Esophagus squamous epithelium (tissue), 4 donors: ENCODE results near the gene VAMP2.

Experiments used
- POLR2A ChIP-seq, 4 donors: fragments of 450-650 bp; IDR thresholded peaks; one replicate each; pipeline ENCODE4 v1.6.1; 2017; ENCODE audit warnings: antibody characterized with exemption in 4 of 4, mild to moderate bottlenecking in 4 of 4, moderate library complexity in 3 of 4
- TF ChIP-seq, protein P1 (sequence below), 6 experiments: fragments of 450-650 bp in 4 of 6; fragments of 200-600 bp in 2 of 6; sonication (generic) in 2 of 6; IDR thresholded peaks; one replicate each; pipeline ENCODE4 v1.5.1; 2016 to 2019; ENCODE audit warnings: antibody characterized with exemption in 6 of 6, mild to moderate bottlenecking in 4 of 6, moderate library complexity in 4 of 6

DNA sequence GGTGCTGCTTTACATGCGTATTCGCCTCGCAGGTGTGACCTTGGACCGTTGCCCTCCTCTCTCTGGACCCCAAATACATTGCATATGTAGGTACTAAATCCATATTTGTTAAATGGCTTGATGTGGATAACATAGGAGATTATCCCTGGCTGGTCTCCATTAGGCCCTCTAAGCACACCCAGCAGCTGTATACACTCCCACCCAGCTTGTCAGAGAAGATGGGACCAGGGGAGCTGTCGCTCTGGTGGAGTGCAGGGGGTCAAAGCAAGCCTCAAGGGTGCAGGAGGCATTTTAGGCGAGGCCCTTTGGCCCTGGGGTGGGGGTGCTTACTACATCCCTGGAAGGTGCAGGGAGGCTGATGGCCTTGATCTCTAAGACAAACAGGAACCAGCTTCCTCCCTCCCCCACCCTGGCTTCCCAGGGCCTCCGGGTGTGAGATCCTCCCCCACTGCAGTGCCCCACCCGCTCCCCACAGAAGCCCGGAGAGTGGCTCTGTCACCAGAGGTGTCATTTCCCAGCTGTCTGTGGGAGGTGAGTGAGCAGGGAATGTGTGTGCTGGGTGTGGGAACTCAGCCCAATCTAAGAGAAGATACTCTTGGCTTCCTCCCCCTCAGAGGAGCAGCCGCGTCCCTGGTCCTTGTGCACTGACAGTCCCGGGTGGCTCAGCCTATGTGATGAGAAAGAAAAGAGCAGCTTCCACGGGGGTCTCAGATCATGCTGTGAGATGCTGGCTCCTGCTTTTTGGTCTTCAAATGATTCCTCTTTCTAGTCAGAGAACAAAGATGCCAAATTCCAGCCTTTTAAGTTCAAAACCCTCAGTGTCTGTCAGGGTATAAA lies 1.4 kb upstream of the VAMP2 start:
- peak in 1 of 4 donors; percentile 41 for TF ChIP-seq POLR2A (IDR thresholded peaks at IDR 0.05)
- TF ChIP-seq, protein P1, sequence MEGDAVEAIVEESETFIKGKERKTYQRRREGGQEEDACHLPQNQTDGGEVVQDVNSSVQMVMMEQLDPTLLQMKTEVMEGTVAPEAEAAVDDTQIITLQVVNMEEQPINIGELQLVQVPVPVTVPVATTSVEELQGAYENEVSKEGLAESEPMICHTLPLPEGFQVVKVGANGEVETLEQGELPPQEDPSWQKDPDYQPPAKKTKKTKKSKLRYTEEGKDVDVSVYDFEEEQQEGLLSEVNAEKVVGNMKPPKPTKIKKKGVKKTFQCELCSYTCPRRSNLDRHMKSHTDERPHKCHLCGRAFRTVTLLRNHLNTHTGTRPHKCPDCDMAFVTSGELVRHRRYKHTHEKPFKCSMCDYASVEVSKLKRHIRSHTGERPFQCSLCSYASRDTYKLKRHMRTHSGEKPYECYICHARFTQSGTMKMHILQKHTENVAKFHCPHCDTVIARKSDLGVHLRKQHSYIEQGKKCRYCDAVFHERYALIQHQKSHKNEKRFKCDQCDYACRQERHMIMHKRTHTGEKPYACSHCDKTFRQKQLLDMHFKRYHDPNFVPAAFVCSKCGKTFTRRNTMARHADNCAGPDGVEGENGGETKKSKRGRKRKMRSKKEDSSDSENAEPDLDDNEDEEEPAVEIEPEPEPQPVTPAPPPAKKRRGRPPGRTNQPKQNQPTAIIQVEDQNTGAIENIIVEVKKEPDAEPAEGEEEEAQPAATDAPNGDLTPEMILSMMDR (IDR thresholded peaks at IDR 0.05): no peak
